ENCODE data around the gene HDC. TPM values are rescaled to one million over a fixed set of nuclear protein-coding genes. Genes with fewer than 3 reads are reported as not detected.
A peak's percentile ranks its signal among the peaks of the same experiment; 100 is the strongest.

HDC gene
- total RNA-seq, 1 donor from 2014 or later, result not detected

DNA sequence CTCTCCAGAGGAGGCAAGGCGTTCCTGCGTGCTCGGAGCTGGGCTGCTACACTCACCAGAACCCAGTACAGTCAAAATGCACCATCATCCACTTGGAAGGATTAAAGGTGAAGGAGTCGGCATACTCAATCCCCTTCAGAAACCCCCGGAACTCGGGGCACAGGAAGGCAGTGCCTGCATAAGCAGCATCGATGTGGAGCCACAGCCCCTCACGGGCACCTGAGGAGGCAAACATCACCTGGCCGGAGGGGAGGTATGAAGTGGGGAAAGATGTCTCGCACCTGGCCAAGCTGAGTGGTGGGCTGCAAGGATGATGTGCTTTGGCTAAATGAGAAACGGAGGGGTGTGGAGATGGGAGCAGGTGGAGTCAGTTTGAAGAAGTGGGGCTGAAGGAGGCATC lies 13.0 kb downstream of the HDC start:
- DNase-seq (ENCODE audit: low read depth), result no peak

DNA sequence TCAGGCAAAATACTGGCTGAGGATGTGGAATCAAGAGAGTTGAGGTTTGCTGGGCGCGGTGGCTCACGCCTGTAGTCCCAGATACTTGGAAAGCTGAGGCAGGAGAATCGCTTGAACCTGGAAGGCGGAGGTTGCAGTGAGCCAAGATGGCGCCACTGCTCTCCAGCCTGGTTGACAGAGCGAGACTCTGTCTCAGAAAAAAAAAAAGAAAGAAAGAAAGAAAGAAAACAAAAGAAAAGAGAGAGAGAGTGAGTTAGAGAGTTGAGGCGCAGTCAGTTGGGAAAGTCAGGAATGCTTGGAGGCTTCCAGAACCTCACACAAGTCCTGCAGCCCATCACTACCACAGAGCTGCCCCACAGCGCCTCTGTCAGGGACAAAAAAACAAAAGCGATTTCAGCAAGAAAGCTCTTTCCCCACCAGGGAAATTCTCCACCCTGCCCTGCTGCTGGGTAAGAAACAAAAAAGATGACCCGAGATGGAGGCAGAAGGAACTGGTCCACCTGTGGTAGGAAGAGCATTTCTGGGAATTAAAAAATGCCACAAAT lies 13.8 kb downstream of the HDC start:
- DNase-seq (ENCODE audit: low read depth), result no peak

DNA sequence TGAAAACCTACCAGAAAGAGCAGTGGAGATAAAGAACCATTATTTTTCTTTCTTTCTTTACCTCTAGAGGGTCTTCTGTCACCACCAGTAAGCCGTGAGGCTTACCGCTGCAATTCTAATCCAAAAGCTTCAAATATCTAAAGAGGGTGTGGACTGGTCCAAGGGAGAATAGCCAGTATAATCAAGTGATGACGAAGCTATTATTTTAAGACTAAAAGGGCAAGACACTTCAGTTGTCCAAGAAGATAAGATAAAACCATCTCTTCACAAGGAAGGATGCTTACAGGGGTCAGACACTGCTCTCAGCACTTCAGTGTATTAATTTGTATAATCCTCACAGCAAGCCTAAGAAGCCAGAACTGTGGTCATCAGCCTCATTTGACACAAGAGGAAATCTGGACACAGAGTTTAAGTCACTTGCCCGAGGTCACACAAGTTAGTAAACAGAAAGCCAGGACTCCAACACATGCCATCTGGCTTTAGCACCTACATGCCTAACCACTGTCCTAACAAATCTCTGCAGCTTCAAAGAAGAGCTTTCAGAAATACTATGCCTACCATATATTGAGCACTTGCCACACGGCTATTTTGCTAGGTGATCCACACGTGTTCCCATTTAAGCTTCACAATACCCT lies 14.6 kb downstream of the HDC start:
- no peak for DNase-seq (ENCODE audit: low read depth)

DNA sequence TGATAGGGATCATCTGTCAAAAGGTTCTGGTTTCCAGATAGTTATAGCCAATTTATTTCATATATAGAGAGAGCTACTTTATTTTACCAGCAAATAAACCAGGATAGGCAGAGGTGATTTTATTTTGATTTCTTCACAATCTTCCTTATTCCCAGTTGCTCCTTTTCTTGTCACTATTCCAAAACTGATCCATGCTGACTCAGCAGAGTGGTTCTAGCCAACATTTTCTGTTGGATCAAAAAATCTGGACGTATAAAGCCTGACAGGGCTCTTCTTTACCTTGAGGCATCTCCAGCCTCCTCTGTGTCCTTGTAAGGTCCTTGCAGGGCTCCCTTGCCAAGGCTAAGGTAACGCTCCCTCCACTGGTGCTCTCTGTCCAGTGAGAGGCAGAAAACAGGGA lies 15.8 kb downstream of the HDC start:
- no peak for DNase-seq (ENCODE audit: low read depth)

DNA sequence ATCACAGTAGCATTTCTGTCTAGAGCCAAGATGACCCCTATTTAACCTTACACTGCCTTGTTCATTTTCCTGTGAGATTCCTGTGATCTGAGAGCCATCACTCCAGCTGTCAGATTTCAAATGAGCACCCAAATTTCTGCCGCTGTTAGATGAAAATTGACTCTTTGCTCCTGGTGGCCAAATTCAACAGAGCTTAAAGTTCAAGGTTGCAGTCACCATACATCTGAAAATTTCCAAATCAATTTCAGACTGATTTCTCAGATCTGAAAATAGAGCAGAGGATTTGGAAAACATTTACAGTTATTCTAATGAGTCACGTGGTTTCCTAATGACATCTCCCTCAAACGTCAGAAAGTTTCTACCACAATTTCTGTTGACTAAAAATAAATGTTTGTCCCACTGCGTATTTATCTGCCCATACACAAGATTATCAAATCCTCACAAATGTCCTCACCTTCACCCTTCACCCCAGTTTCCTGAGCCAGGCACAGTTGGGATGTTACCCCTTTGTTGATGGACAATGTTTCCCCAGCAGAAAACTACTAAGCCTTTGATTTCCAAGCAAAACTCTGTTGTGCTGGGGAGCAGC lies 16.4 kb downstream of the HDC start:
- no peak for DNase-seq (ENCODE audit: low read depth)

DNA sequence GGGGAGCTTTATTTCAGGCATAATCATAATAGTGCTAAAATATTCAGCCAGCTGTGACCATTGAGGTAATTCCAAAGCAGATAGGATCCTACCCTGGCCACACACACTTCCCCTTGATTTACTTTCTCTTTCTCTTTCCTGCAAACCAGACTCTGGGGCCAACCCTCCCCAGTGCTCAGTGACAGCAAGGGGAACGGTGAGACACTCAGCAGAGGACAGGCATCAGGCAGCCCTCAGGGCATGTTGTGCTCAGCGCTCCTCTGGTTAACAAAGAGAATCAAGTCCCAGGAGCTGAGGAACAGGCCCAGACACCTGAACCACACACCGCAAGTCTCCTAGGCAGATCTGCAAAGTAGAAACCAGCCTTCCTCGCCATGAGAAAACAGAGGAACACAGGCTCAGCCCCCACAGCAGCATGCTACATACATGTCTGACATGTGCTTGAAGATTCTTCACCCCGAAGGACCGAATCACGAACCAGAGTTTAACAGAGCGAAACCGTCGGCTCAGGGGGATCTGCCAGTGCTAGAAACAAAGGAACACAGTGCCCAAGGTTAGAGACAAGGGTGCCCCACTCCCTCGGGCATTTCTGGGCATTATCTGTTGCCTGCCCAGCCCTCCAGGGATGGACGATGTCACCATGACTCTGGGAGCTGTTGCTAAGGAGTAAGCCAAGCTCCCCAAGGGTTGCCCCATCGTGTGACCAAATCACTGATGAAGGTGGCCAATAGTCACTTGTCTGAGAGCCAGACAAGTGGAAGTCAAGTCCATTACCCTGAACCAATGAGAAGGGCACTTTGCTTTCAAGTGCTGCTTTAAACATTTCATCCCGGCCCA lies 17.5 kb downstream of the HDC start:
- DNase-seq (ENCODE audit: low read depth), result peak; percentile 19

DNA sequence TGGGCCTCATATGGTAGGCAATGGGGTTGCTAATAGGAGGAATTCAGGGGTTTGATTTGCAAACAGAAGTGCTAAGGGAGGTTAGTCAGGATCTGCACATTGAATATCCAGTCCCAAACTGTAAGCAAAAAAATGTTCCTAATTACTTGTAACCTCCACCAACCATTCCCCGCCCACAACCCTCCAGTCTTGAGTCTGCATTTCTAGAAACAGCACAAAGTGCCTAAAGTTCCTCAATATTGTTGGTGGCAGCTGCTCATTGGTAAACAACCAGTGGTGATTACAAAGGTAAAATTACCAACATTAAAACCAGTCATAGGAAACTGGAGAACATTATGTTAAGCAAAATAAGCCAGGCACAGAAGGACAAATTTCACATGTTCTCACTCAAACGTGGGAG lies 18.9 kb downstream of the HDC start:
- no peak for DNase-seq (ENCODE audit: low read depth)

DNA sequence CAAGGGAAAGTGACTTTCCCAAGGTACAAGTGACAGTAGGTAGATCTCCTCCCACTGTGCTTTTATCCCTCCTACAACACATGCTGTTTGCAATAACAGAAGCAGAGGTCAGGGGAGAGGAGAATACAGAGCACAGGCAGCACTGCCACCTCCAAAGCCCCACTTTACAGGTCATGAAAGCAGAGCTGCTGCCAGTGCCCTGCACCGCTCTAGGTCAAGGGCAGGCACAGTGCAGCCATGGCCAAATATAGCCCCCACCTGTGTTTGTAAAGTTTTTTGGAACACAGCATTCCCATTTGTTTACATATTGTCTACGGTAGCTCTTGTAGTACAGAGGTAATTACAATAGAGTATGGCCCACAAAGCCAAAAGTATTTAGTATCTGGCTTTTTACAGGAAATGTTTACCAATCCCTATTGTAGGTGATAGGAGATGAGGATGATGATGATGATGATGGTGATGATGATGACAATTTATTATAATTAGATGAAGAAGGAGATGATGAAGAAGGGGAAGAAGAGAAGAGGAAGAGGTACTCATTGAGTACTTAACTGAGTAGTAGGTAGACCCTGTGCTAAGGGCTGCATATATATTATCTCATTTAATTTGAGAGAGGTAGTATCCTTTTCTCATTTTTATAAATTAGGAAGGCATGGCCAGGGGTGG lies 20.4 kb downstream of the HDC start:
- DNase-seq (ENCODE audit: low read depth), result no peak

DNA sequence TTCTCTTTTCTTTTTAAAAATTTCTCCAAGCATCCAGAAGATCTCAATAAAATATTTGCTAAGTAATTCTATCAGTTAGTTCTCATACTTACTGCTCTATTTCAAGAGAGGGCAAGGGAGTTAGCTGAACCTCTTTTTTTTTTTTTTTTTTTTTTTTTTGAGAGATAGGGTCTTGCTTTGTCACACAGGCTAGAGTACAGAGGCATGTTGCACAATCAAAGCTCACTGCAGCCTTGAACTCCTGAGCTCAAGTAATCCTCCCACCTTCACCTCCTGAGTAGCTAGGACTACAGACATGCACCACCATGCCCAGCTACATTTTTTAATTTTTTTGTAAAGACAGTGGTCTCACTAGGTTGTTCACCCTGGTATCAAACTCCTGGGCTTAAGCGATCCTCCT lies 21.4 kb downstream of the HDC start:
- DNase-seq (ENCODE audit: low read depth), result no peak

DNA sequence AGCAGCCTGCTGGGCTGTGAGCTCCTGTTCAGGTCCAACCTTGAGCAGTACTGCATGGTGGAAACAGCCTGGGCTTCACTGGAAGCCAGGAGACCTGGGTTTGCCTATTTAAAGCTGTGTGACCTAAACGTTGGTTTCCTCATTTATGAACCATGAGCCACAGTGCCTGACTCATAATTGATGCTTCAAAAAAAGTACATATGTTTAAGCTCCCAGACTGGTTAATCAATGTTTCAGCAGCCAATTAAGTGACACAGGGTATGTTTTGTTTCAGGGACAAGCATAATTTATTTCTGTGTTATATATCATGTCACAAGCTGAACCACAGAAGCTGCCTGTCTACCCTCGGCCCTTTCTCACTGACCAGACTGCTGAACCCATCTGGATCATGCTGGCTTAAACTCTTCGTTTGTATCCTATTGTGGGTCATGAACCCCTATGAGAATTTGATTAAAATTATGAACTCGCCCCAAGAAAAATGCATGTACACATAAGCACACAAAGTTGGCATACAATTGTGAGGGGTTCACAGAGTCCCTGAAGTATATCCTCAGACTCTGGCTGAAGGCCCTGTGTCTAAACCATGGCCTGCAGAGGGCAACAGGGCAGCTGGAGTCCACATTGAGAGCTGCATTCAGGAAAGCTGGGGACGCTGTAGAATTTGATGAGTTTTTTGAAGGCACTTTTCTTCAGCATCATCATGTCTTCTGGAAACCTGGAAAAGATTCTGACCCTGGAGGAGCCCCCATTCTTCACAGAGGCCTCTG lies 23.7 kb downstream of the HDC start:
- peak; percentile 78 for DNase-seq (ENCODE audit: low read depth)

DNA sequence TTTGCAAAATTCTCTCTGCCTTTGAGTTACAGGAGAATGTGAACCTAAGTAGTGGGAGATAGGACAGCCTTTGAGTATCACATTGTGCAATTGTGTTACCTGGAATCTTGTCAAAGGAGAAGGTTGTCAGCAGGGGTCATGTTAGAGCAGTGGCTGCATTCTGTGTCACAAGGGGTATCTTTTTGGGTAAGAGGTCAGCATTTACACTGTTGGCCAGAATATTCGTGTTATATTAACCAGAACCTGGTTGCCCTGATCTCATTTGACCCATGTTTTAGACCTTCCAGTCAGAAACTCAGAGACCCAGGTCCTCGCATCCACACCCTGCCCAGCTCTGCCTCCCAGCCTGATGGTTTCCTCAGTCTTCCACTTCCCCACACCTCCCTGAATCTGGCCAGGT lies 27.3 kb downstream of the HDC start:
- no peak for DNase-seq (ENCODE audit: low read depth)

DNA sequence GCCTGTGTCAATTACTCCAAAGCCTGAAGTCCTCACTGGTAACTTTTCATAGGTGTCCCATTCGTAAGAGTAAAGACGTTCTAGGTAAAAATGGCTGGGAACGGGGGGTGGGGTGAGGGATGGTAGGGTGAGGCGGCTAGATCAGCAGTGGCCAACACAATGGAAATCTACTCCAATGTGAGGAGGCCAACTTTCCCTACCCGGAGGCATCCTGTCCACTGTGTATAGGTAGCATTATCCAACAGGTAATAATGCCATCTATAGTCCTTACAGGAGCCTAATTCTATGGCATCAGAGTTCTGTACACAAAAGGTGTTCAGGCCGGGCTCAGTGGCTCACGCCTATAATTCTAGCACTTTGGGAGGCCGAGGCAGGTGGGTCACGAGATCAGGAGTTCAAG lies 29.1 kb downstream of the HDC start:
- DNase-seq (ENCODE audit: low read depth), result no peak

DNA sequence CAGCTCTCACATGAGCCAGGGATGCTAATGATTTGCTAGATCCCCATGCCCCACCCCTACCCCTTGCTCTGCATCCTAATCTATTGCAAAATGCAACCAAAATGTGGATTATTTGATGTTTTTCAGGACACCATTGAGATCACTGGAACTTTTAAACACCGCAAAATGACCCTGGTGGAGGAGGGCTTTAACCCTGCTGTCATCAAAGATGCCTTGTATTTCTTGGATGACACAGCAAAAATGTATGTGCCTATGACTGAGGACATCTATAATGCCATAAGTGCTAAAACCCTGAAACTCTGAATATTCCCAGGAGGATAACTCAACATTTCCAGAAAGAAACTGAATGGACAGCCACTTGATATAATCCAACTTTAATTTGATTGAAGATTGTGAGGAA lies 29.7 kb downstream of the HDC start:
- no peak for DNase-seq (ENCODE audit: low read depth)

DNA sequence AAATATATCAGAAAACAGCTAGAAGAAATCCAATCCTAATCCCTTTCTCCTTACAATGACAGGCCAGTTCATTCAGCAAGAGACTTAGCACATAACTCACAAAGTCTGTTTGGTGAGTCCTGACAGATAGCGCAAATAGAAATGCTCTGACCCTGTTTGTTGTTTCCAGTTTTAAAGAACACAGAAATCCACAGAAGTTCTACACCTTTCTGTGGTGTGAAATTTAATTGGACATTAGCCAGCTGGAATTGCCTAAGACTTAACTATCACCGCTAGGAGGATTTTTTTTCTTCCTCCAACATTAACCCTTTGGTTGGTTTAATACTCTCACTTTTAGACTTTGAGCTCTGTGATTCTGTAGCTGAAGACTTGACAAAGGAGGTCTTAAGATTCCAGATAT lies 30.8 kb downstream of the HDC start:
- peak; percentile 68 for DNase-seq (ENCODE audit: low read depth)

DNA sequence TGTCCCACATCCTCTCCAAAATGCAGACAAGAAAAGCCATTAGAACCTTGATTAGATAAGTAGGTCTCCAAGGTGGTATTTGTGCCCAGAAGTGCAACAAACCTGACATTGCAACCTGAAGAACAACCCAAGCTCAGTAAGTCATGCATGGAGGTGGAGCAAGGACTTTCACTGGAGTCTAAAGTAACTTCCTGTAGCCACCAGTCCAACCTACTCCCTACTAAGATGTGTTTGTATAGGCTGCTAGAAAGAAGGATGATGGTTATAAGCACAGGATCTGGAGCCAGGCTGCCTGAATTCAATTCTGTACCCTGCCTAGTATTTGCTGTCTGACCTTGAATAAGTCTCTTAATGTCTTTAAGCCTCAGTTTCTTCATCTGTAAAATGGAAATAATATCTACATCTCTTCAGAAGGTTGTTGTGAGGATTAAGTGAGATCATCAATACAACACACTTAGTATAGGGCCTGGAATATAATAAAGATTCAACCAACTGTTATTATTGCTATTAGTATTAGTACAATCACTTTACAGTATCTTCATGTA lies 32.3 kb downstream of the HDC start:
- no peak for DNase-seq (ENCODE audit: low read depth)

DNA sequence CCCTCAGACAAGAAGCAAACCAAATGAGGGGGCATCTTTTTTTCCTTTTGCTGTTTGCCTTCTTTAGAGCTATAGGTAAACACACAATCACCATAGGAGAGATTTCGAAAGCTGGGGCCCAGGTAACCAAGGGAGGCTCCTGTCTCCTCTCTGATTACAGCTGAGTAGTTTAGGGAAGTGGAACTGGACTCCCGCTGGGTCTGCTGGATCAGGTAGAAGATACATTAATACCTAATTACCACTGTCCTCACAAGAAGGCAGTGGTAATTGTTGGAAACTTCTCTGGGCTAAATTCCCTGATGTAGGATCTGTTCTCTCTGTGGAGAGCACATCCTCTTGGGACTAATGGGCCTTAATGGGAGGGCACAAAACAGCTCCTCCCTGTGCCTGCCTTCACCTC lies 32.7 kb downstream of the HDC start:
- DNase-seq (ENCODE audit: low read depth), result no peak

DNA sequence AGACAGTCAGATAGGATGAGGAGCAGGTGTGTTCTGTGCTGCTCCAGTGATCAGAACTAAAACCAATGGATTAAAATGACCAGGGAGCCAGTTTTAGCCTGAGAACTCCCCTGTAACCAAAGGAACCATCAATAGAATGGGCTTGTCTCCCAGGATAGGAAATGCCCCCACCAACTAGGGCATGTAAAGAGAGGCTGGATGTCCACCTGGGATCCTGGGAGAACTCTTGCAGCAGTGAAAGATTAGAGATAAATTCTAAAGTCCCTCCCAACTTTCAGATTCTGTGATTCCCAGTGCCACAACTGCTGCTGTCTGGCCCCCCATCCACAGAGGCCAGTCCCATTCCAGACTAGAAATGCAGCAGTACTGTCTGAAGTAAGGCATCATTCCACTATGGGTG lies 33.8 kb downstream of the HDC start:
- peak; percentile 29 for DNase-seq (ENCODE audit: low read depth)

DNA sequence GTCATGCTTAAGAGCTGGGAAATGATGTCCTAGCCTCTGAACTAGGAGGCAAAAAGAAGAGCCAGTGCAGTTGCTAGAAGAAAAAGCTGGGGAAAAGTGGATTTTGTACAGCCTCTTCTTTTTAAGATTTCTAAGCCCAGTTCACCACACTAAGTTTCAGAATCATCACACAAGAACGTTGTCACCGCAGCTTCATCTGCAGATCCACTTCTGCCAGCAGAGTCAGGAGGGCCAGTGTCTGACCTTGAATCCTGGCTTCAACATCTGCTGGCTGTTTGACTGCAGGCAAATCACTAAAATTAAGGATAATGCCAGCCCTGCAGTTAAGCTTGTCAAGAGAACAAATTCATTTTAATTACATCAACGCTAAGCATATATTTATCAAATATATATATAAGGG lies 36.2 kb downstream of the HDC start:
- DNase-seq (ENCODE audit: low read depth), result no peak

DNA sequence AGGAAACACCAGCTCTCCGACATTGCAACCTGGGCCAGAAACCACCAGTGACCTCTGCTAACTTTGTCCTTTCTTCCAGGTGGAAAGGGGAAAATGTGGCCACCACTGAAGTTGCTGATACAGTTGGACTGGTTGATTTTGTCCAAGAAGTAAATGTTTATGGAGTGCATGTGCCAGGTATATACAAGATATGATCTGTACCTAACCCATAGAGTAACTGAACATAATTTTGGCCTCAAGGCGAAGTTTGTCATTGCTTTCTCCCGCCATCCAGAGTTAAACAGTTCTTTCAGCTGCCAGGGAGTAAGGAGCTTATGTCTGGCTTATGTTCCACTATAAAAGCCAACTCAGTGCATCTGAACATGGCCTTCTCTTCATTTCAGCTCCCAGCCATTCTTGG lies 36.7 kb downstream of the HDC start:
- no peak for DNase-seq (ENCODE audit: low read depth)

DNA sequence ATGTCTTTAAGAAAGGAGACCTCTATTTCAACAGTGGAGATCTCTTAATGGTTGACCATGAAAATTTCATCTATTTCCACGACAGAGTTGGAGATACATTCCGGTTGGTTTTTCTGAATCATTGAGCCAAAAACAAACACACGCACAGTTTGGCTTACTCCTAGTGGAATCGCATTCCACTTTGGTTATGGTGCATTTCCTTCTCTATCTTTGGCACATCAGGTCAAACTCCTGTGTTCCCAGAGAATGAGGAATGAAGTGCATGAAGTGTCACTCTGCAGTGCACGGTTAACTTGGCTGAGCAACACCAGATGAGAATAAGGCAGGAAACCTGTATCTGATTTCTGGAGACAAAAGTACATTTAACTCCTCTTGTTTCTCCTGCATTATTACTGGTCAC lies 38.5 kb downstream of the HDC start:
- DNase-seq (ENCODE audit: low read depth), result peak; percentile 88

DNA sequence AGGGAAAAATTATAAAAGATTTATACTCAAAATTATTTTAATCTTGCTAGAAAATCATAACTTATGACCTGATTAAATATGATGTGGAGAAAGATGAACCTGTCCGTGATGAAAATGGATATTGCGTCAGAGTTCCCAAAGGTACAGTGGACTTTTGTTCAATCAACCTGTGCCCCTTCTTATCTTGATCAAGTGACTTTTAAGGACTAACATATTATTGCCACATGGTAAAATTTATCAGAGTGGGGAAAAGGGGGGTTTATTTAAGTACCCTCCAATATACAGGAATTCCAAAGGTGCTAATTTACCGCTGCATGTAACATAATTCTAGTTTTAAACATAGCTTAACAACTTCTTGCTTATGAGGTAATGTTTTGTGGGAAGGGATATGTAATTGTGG lies 39.6 kb downstream of the HDC start:
- no peak for DNase-seq (ENCODE audit: low read depth)
